ENCODE results near the gene HAUS3. TPM values are rescaled to one million over a fixed set of nuclear protein-coding genes. Genes with fewer than 3 reads are reported as not detected.

Gene HAUS3
- total RNA-seq, 2 experiments from 2014 or later = 23.6 to 23.7 TPM

- Mint-ChIP-seq H3K27ac (no peak overlapping the region), H3K36me3 (no peaks in the 10 kb centered on the region), H3K4me1 (no peaks in the 10 kb centered on the region), H3K9me3 (no peaks in the 10 kb centered on the region), H3K4me3 (no peak overlapping the region), H3K27me3 (no peaks in the 10 kb centered on the region)
- peak; percentile 0 for DNase-seq
Measured at GRCh38 chr4:2252530-2253091, 10.7 kb upstream of the HAUS3 start.

- Mint-ChIP-seq H3K27me3 (no peaks in the 10 kb centered on the region), H3K27ac (no peak overlapping the region), H3K36me3 (no peaks in the 10 kb centered on the region), H3K4me3 (no peak overlapping the region), H3K4me1 (no peaks in the 10 kb centered on the region), H3K9me3 (no peaks in the 10 kb centered on the region)
- no peak for DNase-seq
Measured at GRCh38 chr4:2251795-2252529, 10.0 kb upstream of the HAUS3 start.

- no peak overlapping the region for H3K27ac Mint-ChIP-seq
- H3K4me1 Mint-ChIP-seq = no peaks in the 10 kb centered on the region
Measured at GRCh38 chr4:2251073-2251794, 9.3 kb upstream of the HAUS3 start.

GRCh38 chr4:2250357-2251072, 8.6 kb upstream of the HAUS3 start:
- no peak overlapping the region for H3K27ac Mint-ChIP-seq
- DNase-seq = peak; percentile 0
- no peak overlapping the region for H3K4me3 Mint-ChIP-seq
- H3K27me3 Mint-ChIP-seq = no peaks in the 10 kb centered on the region
- no peaks in the 10 kb centered on the region for H3K36me3 Mint-ChIP-seq
- peaks cover 3% of the 10 kb centered on the region for H3K4me1 Mint-ChIP-seq
- H3K9me3 Mint-ChIP-seq = no peaks in the 10 kb centered on the region

More at GRCh38 chr4:2251073-2251794, 9.3 kb upstream of the HAUS3 start:
- no peak for DNase-seq
- H3K9me3 Mint-ChIP-seq = no peaks in the 10 kb centered on the region
- no peaks in the 10 kb centered on the region for H3K27me3 Mint-ChIP-seq
- H3K36me3 Mint-ChIP-seq = no peaks in the 10 kb centered on the region
- no peak overlapping the region for H3K4me3 Mint-ChIP-seq

- Mint-ChIP-seq H3K4me1 (peaks cover 10% of the 10 kb centered on the region), H3K27ac (no peak overlapping the region), H3K36me3 (no peaks in the 10 kb centered on the region), H3K4me3 (no peak overlapping the region), H3K9me3 (no peaks in the 10 kb centered on the region), H3K27me3 (no peaks in the 10 kb centered on the region)
- DNase-seq = no peak
Measured at GRCh38 chr4:2249526-2250356, 7.8 kb upstream of the HAUS3 start.

GRCh38 chr4:2248821-2249261, 6.9 kb upstream of the HAUS3 start:
- H3K27me3 Mint-ChIP-seq = no peaks in the 10 kb centered on the region
- H3K27ac Mint-ChIP-seq = no peak overlapping the region
- no peaks in the 10 kb centered on the region for H3K9me3 Mint-ChIP-seq
- H3K4me3 Mint-ChIP-seq = no peak overlapping the region
- H3K36me3 Mint-ChIP-seq = no peaks in the 10 kb centered on the region
- H3K4me1 Mint-ChIP-seq = peaks cover 13% of the 10 kb centered on the region
- DNase-seq = no peak

- Mint-ChIP-seq H3K36me3 (no peaks in the 10 kb centered on the region), H3K4me1 (peaks cover 17% of the 10 kb centered on the region), H3K27me3 (no peaks in the 10 kb centered on the region), H3K27ac (no peak overlapping the region), H3K9me3 (no peaks in the 10 kb centered on the region), H3K4me3 (no peak overlapping the region)
- DNase-seq = no peak
Measured at GRCh38 chr4:2248044-2248780, 6.3 kb upstream of the HAUS3 start.

- H3K27me3 Mint-ChIP-seq = no peaks in the 10 kb centered on the region
- H3K9me3 Mint-ChIP-seq = no peaks in the 10 kb centered on the region
- no peak overlapping the region for H3K4me3 Mint-ChIP-seq
- no peak for DNase-seq
- H3K36me3 Mint-ChIP-seq = no peaks in the 10 kb centered on the region
- H3K4me1 Mint-ChIP-seq = peaks cover 18% of the 10 kb centered on the region
- no peak overlapping the region for H3K27ac Mint-ChIP-seq
Measured at GRCh38 chr4:2247128-2248043, 5.5 kb upstream of the HAUS3 start.

- no peak overlapping the region for H3K27ac Mint-ChIP-seq
- H3K27me3 Mint-ChIP-seq = no peaks in the 10 kb centered on the region
- H3K4me1 Mint-ChIP-seq = peaks cover 20% of the 10 kb centered on the region
- no peaks in the 10 kb centered on the region for H3K9me3 Mint-ChIP-seq
- DNase-seq = no peak
- no peak overlapping the region for H3K4me3 Mint-ChIP-seq
- no peaks in the 10 kb centered on the region for H3K36me3 Mint-ChIP-seq
Measured at GRCh38 chr4:2246384-2247127, 4.6 kb upstream of the HAUS3 start.

- no peak for DNase-seq
- Mint-ChIP-seq H3K9me3 (no peaks in the 10 kb centered on the region), H3K27me3 (no peaks in the 10 kb centered on the region), H3K36me3 (peaks cover 5% of the 10 kb centered on the region), H3K4me1 (peaks cover 22% of the 10 kb centered on the region), H3K27ac (no peak overlapping the region), H3K4me3 (no peak overlapping the region)
Measured at GRCh38 chr4:2245787-2246275, 3.9 kb upstream of the HAUS3 start.

GRCh38 chr4:2245057-2245786, 3.3 kb upstream of the HAUS3 start:
- Mint-ChIP-seq H3K27me3 (no peaks in the 10 kb centered on the region), H3K9me3 (no peaks in the 10 kb centered on the region), H3K36me3 (peaks cover 11% of the 10 kb centered on the region), H3K27ac (no peak overlapping the region), H3K4me3 (no peak overlapping the region), H3K4me1 (peaks cover 28% of the 10 kb centered on the region)
- no peak for DNase-seq
